Testis (tissue), 3 donors: ENCODE measurements around the gene PPM1H. TPM values are rescaled to one million over a fixed set of nuclear protein-coding genes. Genes with fewer than 3 reads are reported as not detected.
"Not testable (repeated sequence)": the region's sequence is repeated elsewhere in the genome, so short reads cannot be mapped to it uniquely, and the experiment has no call there.

Experiments used
- DNase-seq: peaks from one replicate; pipeline ENCODE4 v3.0.0-alpha.2; 2019
- H3K27ac ChIP-seq, 2 donors: fragments of 200-600 bp; sonication (generic); one replicate each; pipeline ENCODE4 v1.5.1; 2019
- H3K27me3 ChIP-seq: fragments of 200-600 bp; sonication (generic); one replicate; pipeline ENCODE4 v1.5.1; 2019
- H3K36me3 ChIP-seq: fragments of 200-600 bp; sonication (generic); one replicate; pipeline ENCODE4 v1.5.1; 2017; ENCODE audit warnings: low read depth; ENCODE audit errors: missing control alignments
- H3K4me1 ChIP-seq: fragments of 200-600 bp; sonication (generic); one replicate; pipeline ENCODE4 v1.5.1; 2019
- H3K4me3 ChIP-seq, 2 donors: fragments of 200-600 bp; sonication (generic); one replicate each; pipeline ENCODE4 v1.5.1; 2017 to 2019
- H3K9me3 ChIP-seq: fragments of 200-600 bp; sonication (generic); one replicate; pipeline ENCODE4 v1.5.1; 2017
- CTCF ChIP-seq, 3 experiments: fragments of 450-650 bp in 2 of 3; fragments of 200-600 bp in 1 of 3; sonication (generic) in 1 of 3; IDR thresholded peaks; one replicate each; pipeline ENCODE4 v1.5.1; 2016 to 2019; ENCODE audit warnings: antibody characterized with exemption in 3 of 3, mild to moderate bottlenecking in 2 of 3, moderate library complexity in 1 of 3
- POLR2A ChIP-seq: fragments of 450-650 bp; IDR thresholded peaks from one replicate; pipeline ENCODE4 v1.6.1; 2017; ENCODE audit warnings: antibody characterized with exemption, mild to moderate bottlenecking, moderate library complexity
- WGBS, 2 donors: methylation state at CpG; one replicate each; pipeline ENCODE4 v1.1.5; 2018; 5-methylcytosine and 5-hydroxymethylcytosine counted together
- intact Hi-C: fragments of 100-400 bp; cut with DNase I; formaldehyde crosslinking; loops from one replicate; pipeline ENCODE4 v1.15.1; 2023; ENCODE audit warnings: low total_unique reads
- polyA plus RNA-seq: library from polyadenylated mRNA; stranded (reverse); fragments of 350-450 nt; fragmentation: Illumina TruSeq; extraction: RNeasy Lipid Tissue Mini Kit (QIAGEN cat#74804); gene quantifications from one replicate; pipeline ENCODE4 v1.2.3, GENCODE V29; 2014; ENCODE audit warnings: low read depth, low replicate concordance; ENCODE audit not compliant: insufficient read depth
- total RNA-seq, 2 donors: library from RNA; depleted of rRNA; stranded (reverse); fragments of >200 nt; gene quantifications; one replicate each; pipeline ENCODE4 v1.2.3, GENCODE V29; 2016

Gene PPM1H
- total and polyA plus RNA-seq, 3 donors from 2014 or later = 2.5 to 9.1 (median 2.7) TPM

- Histone ChIP-seq H3K9me3 (no peaks in the 10 kb centered on the region), H3K27me3 (no peaks in the 10 kb centered on the region), H3K4me1 (peaks cover 11% of the 10 kb centered on the region), H3K27ac (peak overlapping the region in 1 of 2 donors; percentile 61), H3K36me3 (no peaks in the 10 kb centered on the region), H3K4me3 (no peak overlapping the region)
- TF ChIP-seq POLR2A (no peak), CTCF (IDR thresholded peaks at IDR 0.05) (no peak)
- intact Hi-C loops = no loop called here
- peak; percentile 56 for DNase-seq
- WGBS, 2 donors = 42 to 61% methylated on average over 9 of the region's 9 CpGs
These were observed 170.9 kb downstream of the PPM1H start for GRCh38 chr12:62763861-62764645.

- H3K36me3 ChIP-seq = no peaks in the 10 kb centered on the region
- 65 to 89% methylated on average over 2 to 3 of the region's 3 CpGs for WGBS, 2 donors
- no peak for DNase-seq
- no peaks in the 10 kb centered on the region for H3K27me3 ChIP-seq
- peaks cover 11% of the 10 kb centered on the region for H3K4me1 ChIP-seq
- TF ChIP-seq POLR2A (no peak), CTCF (IDR thresholded peaks at IDR 0.05) (no peak)
- no peak overlapping the region for H3K4me3 ChIP-seq
- H3K27ac ChIP-seq = peak overlapping the region in 1 of 2 donors; percentile 61
- intact Hi-C loops = no loop called here
- H3K9me3 ChIP-seq = no peaks in the 10 kb centered on the region
These were observed 171.6 kb downstream of the PPM1H start for GRCh38 chr12:62763312-62763711.

- no peaks in the 10 kb centered on the region for H3K27me3 ChIP-seq
- intact Hi-C loops = no loop called here
- H3K27ac ChIP-seq = no peak overlapping the region
- no peaks in the 10 kb centered on the region for H3K36me3 ChIP-seq
- H3K4me3 ChIP-seq = no peak overlapping the region
- WGBS, 2 donors = 72 to 91% methylated on average over 3 of the region's 3 CpGs
- peaks cover 11% of the 10 kb centered on the region for H3K4me1 ChIP-seq
- DNase-seq = no peak
- H3K9me3 ChIP-seq = no peaks in the 10 kb centered on the region
- no peak for TF ChIP-seq POLR2A
- no peak for TF ChIP-seq CTCF (IDR thresholded peaks at IDR 0.05)
These were observed 172.3 kb downstream of the PPM1H start for GRCh38 chr12:62762645-62763044.

GRCh38 chr12:62761658-62762057, 173.3 kb downstream of the PPM1H start:
- DNase-seq = no peak
- Histone ChIP-seq H3K27ac (no peak overlapping the region), H3K27me3 (no peaks in the 10 kb centered on the region), H3K36me3 (no peaks in the 10 kb centered on the region), H3K9me3 (no peaks in the 10 kb centered on the region), H3K4me3 (no peak overlapping the region), H3K4me1 (peaks cover 11% of the 10 kb centered on the region)
- TF ChIP-seq CTCF (IDR thresholded peaks at IDR 0.05) (no peak), POLR2A (no peak)
- WGBS, 2 donors = 56 to 83% methylated on average over 5 of the region's 5 CpGs
- intact Hi-C loops = no loop called here

- no peaks in the 10 kb centered on the region for H3K36me3 ChIP-seq
- H3K27me3 ChIP-seq = no peaks in the 10 kb centered on the region
- no peaks in the 10 kb centered on the region for H3K9me3 ChIP-seq
- no peak for DNase-seq
- H3K27ac ChIP-seq = no peak overlapping the region
- intact Hi-C loops = no loop called here
- WGBS, 2 donors = 36 to 50% methylated on average over 2 of the region's 2 CpGs
- TF ChIP-seq POLR2A (no peak), CTCF (IDR thresholded peaks at IDR 0.05) (no peak)
- peaks cover 11% of the 10 kb centered on the region for H3K4me1 ChIP-seq
- H3K4me3 ChIP-seq = no peak overlapping the region
These were observed 174.2 kb downstream of the PPM1H start for GRCh38 chr12:62760779-62761178.

GRCh38 chr12:62760341-62760740, 174.6 kb downstream of the PPM1H start:
- intact Hi-C loops, DNase-seq, H3K9me3 ChIP-seq, H3K36me3 ChIP-seq, H3K4me3 ChIP-seq, H3K27ac ChIP-seq, H3K27me3 ChIP-seq: not testable (repeated sequence)
- H3K4me1 ChIP-seq = peaks cover 11% of the 10 kb centered on the region
- WGBS, 2 donors = 29 to 78% methylated on average over 3 of the region's 3 CpGs
